HepG2 (cell line): Measurements from ENCODE around the gene HOXC10. TPM values are rescaled to one million over a fixed set of nuclear protein-coding genes. Genes with fewer than 3 reads are reported as not detected.

ENCODE experiments used
- ATAC-seq: fragments of 200-7000 bp; cut with Tn5 transposase; 3 replicates; pipeline ENCODE4 v1.9.1; 2020; ENCODE audit warnings: mild to moderate bottlenecking, moderate library complexity
- BruUV-seq: library from RNA; stranded (reverse); fragments of 400-500 nt; replicated peaks from 2 replicates; lab custom pipeline; 2021; lab: Mats Ljungman, UMichigan
- CTCF ChIA-PET: fragments of 300-600 bp; formaldehyde crosslinking; extraction: SDS; loops from one replicate; lab custom pipeline; 2021; ENCODE audit warnings: low total read pairs, inconsistent platforms, low intra/inter-chr PET ratio; lab: Yijun Ruan, JAX
- POLR2A ChIA-PET: fragments of 350-600 bp; sonication (Branson Sonifier 250); formaldehyde crosslinking; loops from one replicate; lab custom pipeline; 2020; ENCODE audit warnings: antibody characterized with exemption, inconsistent platforms; lab: Yijun Ruan, JAX
- DNase-seq: peaks from one replicate; pipeline ENCODE4 v3.0.0-alpha.2; 2015; ENCODE audit warnings: low spot score
- FAIRE-seq: peaks from 3 replicates; lab custom pipeline; 2011; peaks lifted over from hg19 to GRCh38; lab: Jason Lieb, UNC
- H2AFZ ChIP-seq: one replicate; pipeline ENCODE4 v1.6.1; 2011; ENCODE audit warnings: low read length, inconsistent platforms
- H3K27ac ChIP-seq: fragments of 300-600 bp; 3 replicates; pipeline ENCODE4 v1.8.0; 2011; ENCODE audit warnings: mixed run types, mild to moderate bottlenecking, mixed read lengths, low read length, inconsistent platforms; ENCODE audit not compliant: insufficient read depth; ENCODE audit errors: extremely low read length
- H3K27me3 ChIP-seq, 2 experiments: fragments of 200-600 bp in 1 of 2; 2 replicates in 1 of 2; 3 replicates in 1 of 2; pipeline versions ENCODE4 v1.6.0 to v1.8.0; 2011; ENCODE audit warnings: low read length in 2 of 2, mild to moderate bottlenecking in 2 of 2, moderate library complexity in 2 of 2, inconsistent platforms in 1 of 2; ENCODE audit not compliant: insufficient read depth in 2 of 2, control insufficient read depth in 1 of 2
- H3K36me3 ChIP-seq, 2 experiments: fragments of 200-600 bp in 1 of 2; replicated peaks in 1 of 2; 2 replicates in 1 of 2; 3 replicates in 1 of 2; pipeline versions ENCODE4 v1.5.1 to v1.8.0; 2011; ENCODE audit warnings: low read length in 2 of 2, inconsistent platforms in 1 of 2; ENCODE audit not compliant: insufficient read depth in 2 of 2, control insufficient read depth in 1 of 2
- H3K4me1 ChIP-seq: 2 replicates; pipeline ENCODE4 v1.5.1; 2012; ENCODE audit warnings: low read length, inconsistent platforms; ENCODE audit not compliant: insufficient read depth
- H3K4me2 ChIP-seq: 2 replicates; pipeline ENCODE4 v1.6.0; 2011; ENCODE audit warnings: low read depth, low read length, inconsistent platforms
- H3K4me3 ChIP-seq, 3 experiments: fragments of 200-600 bp in 1 of 3; sonication (generic), shearing (Covaris generic) in 1 of 3; replicated peaks in 1 of 3; 2 replicates each; pipeline ENCODE4 v1.5.1; 2011 to 2016; ENCODE audit warnings: low read length in 3 of 3, inconsistent platforms in 2 of 3, low read depth in 2 of 3, mild to moderate bottlenecking in 2 of 3, control low read depth in 1 of 3, mixed read lengths in 1 of 3; ENCODE audit not compliant: insufficient read depth in 1 of 3
- H3K79me2 ChIP-seq: one replicate; pipeline ENCODE4 v1.6.1; 2011; ENCODE audit warnings: low read length, inconsistent platforms; ENCODE audit not compliant: insufficient read depth
- H3K9ac ChIP-seq: 2 replicates; pipeline ENCODE4 v1.6.0; 2011; ENCODE audit warnings: mild to moderate bottlenecking, low read depth, low read length, inconsistent platforms; ENCODE audit not compliant: insufficient read depth
- H3K9me3 ChIP-seq: 2 replicates; pipeline ENCODE4 v1.5.1; 2012; ENCODE audit warnings: mild to moderate bottlenecking, low read length
- H4K20me1 ChIP-seq: 2 replicates; pipeline ENCODE4 v1.6.0; 2011; ENCODE audit warnings: inconsistent platforms, mild to moderate bottlenecking, low read length, moderate library complexity; ENCODE audit not compliant: insufficient read depth
- BCL6 ChIP-seq: IDR thresholded peaks from 2 replicates; pipeline ENCODE4 v1.6.1; 2016; ENCODE audit warnings: missing genetic modification reagents, missing compliant biosample characterization
- FLYWCH1 ChIP-seq: sonication (generic); formaldehyde crosslinking; IDR thresholded peaks from 2 replicates; pipeline ENCODE4 v1.8.1; 2023; ENCODE audit warnings: mild to moderate bottlenecking, missing genetic modification reagents
- GATAD2A ChIP-seq: IDR thresholded peaks from 2 replicates; pipeline ENCODE4 v1.6.1; 2016
- SIN3A ChIP-seq: IDR thresholded peaks from 2 replicates; pipeline ENCODE4 v1.6.1; 2011; ENCODE audit warnings: low read depth, mild to moderate bottlenecking, control low read depth, low read length, borderline replicate concordance
- SKI ChIP-seq: fragments of 450-650 bp; IDR thresholded peaks from one replicate; pipeline ENCODE4 v1.6.1; 2018; ENCODE audit warnings: mild to moderate bottlenecking; ENCODE audit not compliant: partially characterized antibody
- STAG1 ChIP-seq: sonication (generic); formaldehyde crosslinking; IDR thresholded peaks from 2 replicates; pipeline ENCODE4 v1.4.0; 2020; ENCODE audit warnings: missing genetic modification reagents
- ZNF652 ChIP-seq: IDR thresholded peaks from 2 replicates; pipeline ENCODE4 v1.6.1; 2016; ENCODE audit warnings: low read depth, borderline replicate concordance
- WGBS: methylation state at CpG from one replicate; pipeline ENCODE4 v1.1.6; 2017; ENCODE audit warnings: low lambda C conversion rate; 5-methylcytosine and 5-hydroxymethylcytosine counted together
- in situ Hi-C: cut with HindIII; loops from 2 replicates; pipeline ENCODE4 v1.10.0; 2017; ENCODE audit warnings: low pct_unique_long_range_greater_than_20kb; ENCODE audit not compliant: extremely low pct_ligation_motif_present
- intact Hi-C: fragments of 100-400 bp; cut with micrococcal nuclease; formaldehyde crosslinking; loops from one replicate; pipeline ENCODE4 v1.10.0; 2022; ENCODE audit not compliant: unreplicated experiment
- polyA plus RNA-seq, 8 experiments: library from polyadenylated mRNA; depleted of rRNA in 3 of 8; stranded (reverse) in 7 of 8; unstranded in 1 of 8; fragments of >200 nt; fragmentation: Illumina TruSeq in 4 of 8; extraction: Trizol in 4 of 8; gene quantifications; 2 replicates each; pipeline versions ENCODE4 v1.2.1 to v1.2.3, GENCODE V29; 2011 to 2016; ENCODE audit warnings: low read depth in 4 of 8, missing spikeins in 1 of 8, mixed read lengths in 1 of 8; ENCODE audit not compliant: insufficient read depth in 1 of 8
- total RNA-seq, 5 experiments: library from RNA; depleted of rRNA; stranded (reverse); fragments of >200 nt; fragmentation: Illumina TruSeq; extraction: Trizol; gene quantifications; 2 replicates each; pipeline ENCODE4 v1.2.3, GENCODE V29; 2016; ENCODE audit warnings: low read depth in 1 of 5
- TF ChIP-seq, protein P1 (sequence below): sonication (generic); formaldehyde crosslinking; IDR thresholded peaks from 2 replicates; pipeline ENCODE4 v1.5.0; 2020; ENCODE audit warnings: mild to moderate bottlenecking, missing genetic modification reagents, borderline replicate concordance
- TF ChIP-seq, protein P2 (sequence below): sonication (generic); formaldehyde crosslinking; IDR thresholded peaks from 2 replicates; pipeline ENCODE4 v1.5.1; 2020; ENCODE audit warnings: mild to moderate bottlenecking, moderate library complexity, missing genetic modification reagents
- TF ChIP-seq, protein P3 (sequence below): sonication (generic); formaldehyde crosslinking; conservative IDR thresholded peaks from 2 replicates; pipeline ENCODE4 v1.8.1; 2023; ENCODE audit warnings: missing genetic modification reagents

Gene HOXC10
- total and polyA plus RNA-seq, 2 of the 13 experiments (the other 11 are each of a cell fraction or from before 2014, with no cell fraction given), result not detected

GRCh38 chr12:53950437-53950773 is 34.5 kb upstream of the HOXC10 start:
- in situ Hi-C loops, result no loop called here
- FAIRE-seq, result no peak
- H3K4me3 ChIP-seq, result no peak overlapping the region
- TF ChIP-seq ZNF652 (CRISPR knock-in tag) (peak; percentile 35; the same call in 1 of the 2 replicates), GATAD2A (CRISPR knock-in tag) (no peak), FLYWCH1 (CRISPR knock-in tag) (no peak), STAG1 (CRISPR knock-in tag) (0 out of 2 replicates have a peak, but pooled peaks have one; percentile 12)
- TF ChIP-seq, all 625 proteins: peak for 2
- Histone ChIP-seq H3K4me2 (no peak overlapping the region), H3K27ac (no peak overlapping the region), H3K4me1 (peaks cover 27% of the 10 kb centered on the region), H3K27me3 (peaks cover 17 to 87% of the 10 kb centered on the region in 2 experiments), H3K9me3 (no peaks in the 10 kb centered on the region), H3K79me2 (no peaks in the 10 kb centered on the region), H2AFZ (no peak overlapping the region), H3K36me3 (no peaks in the 10 kb centered on the region), H4K20me1 (peaks cover 5% of the 10 kb centered on the region; the same call in 1 of the 2 replicates), H3K9ac (no peak overlapping the region)
- WGBS, result 20% methylated on average over 10 of the region's 10 CpGs
- BruUV-seq, result no TSS peak
- no peak for ATAC-seq
- ChIA-PET POLR2A (no interaction called here), CTCF (no interaction called here)
- no peak for DNase-seq
- intact Hi-C loops, result no loop called here

- H3K4me3 ChIP-seq, result no peak overlapping the region
- no peaks in the 10 kb centered on the region for H3K9me3 ChIP-seq
- no peak overlapping the region for H3K9ac ChIP-seq
- in situ Hi-C loops, result no loop called here
- no TSS peak for BruUV-seq
- intact Hi-C loops, result no loop called here
- H3K27ac ChIP-seq, result no peak overlapping the region
- H3K79me2 ChIP-seq, result no peaks in the 10 kb centered on the region
- DNase-seq (peak; percentile 23), ATAC-seq (peak; percentile 53), FAIRE-seq (no peak)
- no peaks in the 10 kb centered on the region for H3K36me3 ChIP-seq
- H3K4me1 ChIP-seq, result peaks cover 27% of the 10 kb centered on the region
- peaks cover 5% of the 10 kb centered on the region; the same call in 1 of the 2 replicates for H4K20me1 ChIP-seq
- ChIA-PET CTCF (no interaction called here), POLR2A (no interaction called here)
- H3K4me2 ChIP-seq, result no peak overlapping the region
- WGBS, result 2% methylated on average over 8 of the region's 34 CpGs
- peaks cover 16 to 87% of the 10 kb centered on the region in 2 experiments for H3K27me3 ChIP-seq
- H2AFZ ChIP-seq, result no peak overlapping the region
- TF ChIP-seq, protein P1, sequence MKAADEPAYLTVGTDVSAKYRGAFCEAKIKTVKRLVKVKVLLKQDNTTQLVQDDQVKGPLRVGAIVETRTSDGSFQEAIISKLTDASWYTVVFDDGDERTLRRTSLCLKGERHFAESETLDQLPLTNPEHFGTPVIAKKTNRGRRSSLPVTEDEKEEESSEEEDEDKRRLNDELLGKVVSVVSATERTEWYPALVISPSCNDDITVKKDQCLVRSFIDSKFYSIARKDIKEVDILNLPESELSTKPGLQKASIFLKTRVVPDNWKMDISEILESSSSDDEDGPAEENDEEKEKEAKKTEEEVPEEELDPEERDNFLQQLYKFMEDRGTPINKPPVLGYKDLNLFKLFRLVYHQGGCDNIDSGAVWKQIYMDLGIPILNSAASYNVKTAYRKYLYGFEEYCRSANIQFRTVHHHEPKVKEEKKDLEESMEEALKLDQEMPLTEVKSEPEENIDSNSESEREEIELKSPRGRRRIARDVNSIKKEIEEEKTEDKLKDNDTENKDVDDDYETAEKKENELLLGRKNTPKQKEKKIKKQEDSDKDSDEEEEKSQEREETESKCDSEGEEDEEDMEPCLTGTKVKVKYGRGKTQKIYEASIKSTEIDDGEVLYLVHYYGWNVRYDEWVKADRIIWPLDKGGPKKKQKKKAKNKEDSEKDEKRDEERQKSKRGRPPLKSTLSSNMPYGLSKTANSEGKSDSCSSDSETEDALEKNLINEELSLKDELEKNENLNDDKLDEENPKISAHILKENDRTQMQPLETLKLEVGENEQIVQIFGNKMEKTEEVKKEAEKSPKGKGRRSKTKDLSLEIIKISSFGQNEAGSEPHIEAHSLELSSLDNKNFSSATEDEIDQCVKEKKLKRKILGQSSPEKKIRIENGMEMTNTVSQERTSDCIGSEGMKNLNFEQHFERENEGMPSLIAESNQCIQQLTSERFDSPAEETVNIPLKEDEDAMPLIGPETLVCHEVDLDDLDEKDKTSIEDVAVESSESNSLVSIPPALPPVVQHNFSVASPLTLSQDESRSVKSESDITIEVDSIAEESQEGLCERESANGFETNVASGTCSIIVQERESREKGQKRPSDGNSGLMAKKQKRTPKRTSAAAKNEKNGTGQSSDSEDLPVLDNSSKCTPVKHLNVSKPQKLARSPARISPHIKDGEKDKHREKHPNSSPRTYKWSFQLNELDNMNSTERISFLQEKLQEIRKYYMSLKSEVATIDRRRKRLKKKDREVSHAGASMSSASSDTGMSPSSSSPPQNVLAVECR, result no peak
- TF ChIP-seq, protein P2, sequence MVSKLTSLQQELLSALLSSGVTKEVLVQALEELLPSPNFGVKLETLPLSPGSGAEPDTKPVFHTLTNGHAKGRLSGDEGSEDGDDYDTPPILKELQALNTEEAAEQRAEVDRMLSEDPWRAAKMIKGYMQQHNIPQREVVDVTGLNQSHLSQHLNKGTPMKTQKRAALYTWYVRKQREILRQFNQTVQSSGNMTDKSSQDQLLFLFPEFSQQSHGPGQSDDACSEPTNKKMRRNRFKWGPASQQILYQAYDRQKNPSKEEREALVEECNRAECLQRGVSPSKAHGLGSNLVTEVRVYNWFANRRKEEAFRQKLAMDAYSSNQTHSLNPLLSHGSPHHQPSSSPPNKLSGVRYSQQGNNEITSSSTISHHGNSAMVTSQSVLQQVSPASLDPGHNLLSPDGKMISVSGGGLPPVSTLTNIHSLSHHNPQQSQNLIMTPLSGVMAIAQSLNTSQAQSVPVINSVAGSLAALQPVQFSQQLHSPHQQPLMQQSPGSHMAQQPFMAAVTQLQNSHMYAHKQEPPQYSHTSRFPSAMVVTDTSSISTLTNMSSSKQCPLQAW (CRISPR knock-in tag), result no peak
- TF ChIP-seq, protein P3, sequence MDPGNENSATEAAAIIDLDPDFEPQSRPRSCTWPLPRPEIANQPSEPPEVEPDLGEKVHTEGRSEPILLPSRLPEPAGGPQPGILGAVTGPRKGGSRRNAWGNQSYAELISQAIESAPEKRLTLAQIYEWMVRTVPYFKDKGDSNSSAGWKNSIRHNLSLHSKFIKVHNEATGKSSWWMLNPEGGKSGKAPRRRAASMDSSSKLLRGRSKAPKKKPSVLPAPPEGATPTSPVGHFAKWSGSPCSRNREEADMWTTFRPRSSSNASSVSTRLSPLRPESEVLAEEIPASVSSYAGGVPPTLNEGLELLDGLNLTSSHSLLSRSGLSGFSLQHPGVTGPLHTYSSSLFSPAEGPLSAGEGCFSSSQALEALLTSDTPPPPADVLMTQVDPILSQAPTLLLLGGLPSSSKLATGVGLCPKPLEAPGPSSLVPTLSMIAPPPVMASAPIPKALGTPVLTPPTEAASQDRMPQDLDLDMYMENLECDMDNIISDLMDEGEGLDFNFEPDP (CRISPR knock-in tag), result no peak
- TF ChIP-seq SIN3A, result no peak
- TF ChIP-seq SKI, result peak; percentile 49
- TF ChIP-seq BCL6, result peak; percentile 74
Measured at GRCh38 chr12:53950789-53951576, 34.0 kb upstream of the HOXC10 start.
